DMS114 treated with DMSO at 0.1 percent for 48 hours (cell line): ENCODE measurements around the gene NFIB.

ENCODE experiments used
- DNase-seq: peaks from one replicate; lab custom pipeline; 2025; ENCODE audit not compliant: unreplicated experiment; lab: John Stamatoyannopoulos, UW

The NFIB gene

GRCh38 chr9:14051419-14051818 lies 262.5 kb downstream of the NFIB start:
- no peak for DNase-seq

DNA sequence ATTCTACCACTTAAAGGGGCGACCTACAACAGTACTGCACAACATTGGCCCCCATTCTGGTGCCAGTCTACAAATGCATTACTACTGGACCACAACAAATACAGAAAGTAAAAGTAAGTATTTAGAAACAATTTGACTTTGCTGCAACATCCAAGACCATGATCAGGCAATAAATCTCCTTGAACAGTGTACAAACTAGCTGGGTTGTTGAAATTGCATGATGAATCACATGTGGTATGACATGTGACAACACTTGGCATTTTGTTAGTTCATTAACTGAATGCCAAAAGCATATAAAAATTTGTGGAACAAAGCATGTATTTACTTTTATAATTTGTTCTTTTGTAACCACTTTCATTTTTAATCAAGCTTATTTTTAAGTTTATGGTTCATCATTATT lies 270.5 kb downstream of the NFIB start:
- DNase-seq, result no peak

- DNase-seq, result no peak
These were observed 276.6 kb downstream of the NFIB start for GRCh38 chr9:14037331-14037730.

- DNase-seq, result no peak
These were observed 280.9 kb downstream of the NFIB start for GRCh38 chr9:14033067-14033466.
